K562 (cell line): ENCODE measurements around the gene KLHL41. TPM values are rescaled to one million over a fixed set of nuclear protein-coding genes. Genes with fewer than 3 reads are reported as not detected.

Experiments used
- FOXJ2 ChIP-seq: fragments of 200-800 bp; sonication (Bioruptor generic); IDR thresholded peaks from 2 replicates; pipeline ENCODE4 v1.6.1; 2016; ENCODE audit warnings: missing genetic modification characterization, missing compliant biosample characterization
- GABPA ChIP-seq: fragments of 200-800 bp; sonication (Bioruptor generic); conservative IDR thresholded peaks from 2 replicates; pipeline ENCODE4 v1.6.1; 2016; ENCODE audit warnings: low read depth, missing genetic modification characterization, missing compliant biosample characterization
- KLF10 ChIP-seq: fragments of 250-450 bp; sonication (Bioruptor Pico); IDR thresholded peaks from 2 replicates; pipeline ENCODE4 v1.6.1; 2021; ENCODE audit warnings: matching md5 sums
- NR4A1 ChIP-seq, 2 experiments: fragments of 250-450 bp in 1 of 2; fragments of 450-650 bp in 1 of 2; sonication (Bioruptor Pico) in 1 of 2; IDR thresholded peaks; 2 replicates each; pipeline versions ENCODE4 v1.4.0 to v1.6.1; 2016 to 2020; ENCODE audit warnings: mild to moderate bottlenecking in 2 of 2, missing compliant biosample characterization in 1 of 2, missing genetic modification characterization in 1 of 2, moderate library complexity in 1 of 2
- PML ChIP-seq: IDR thresholded peaks from 2 replicates; pipeline ENCODE4 v1.6.1; 2012; ENCODE audit warnings: low read length, inconsistent platforms
- REST ChIP-seq, 2 experiments: fragments of 450-650 bp; formaldehyde crosslinking in 1 of 2; IDR thresholded peaks; 2 replicates each; pipeline versions ENCODE4 v1.4.0 to v1.6.1; 2014 to 2020; ENCODE audit warnings: mild to moderate bottlenecking in 2 of 2, borderline replicate concordance in 1 of 2, low read depth in 1 of 2
- SREBF2 ChIP-seq: sonication (generic); formaldehyde crosslinking; IDR thresholded peaks from 2 replicates; pipeline ENCODE4 v1.4.0; 2020; ENCODE audit warnings: mild to moderate bottlenecking, missing genetic modification reagents
- ZZZ3 ChIP-seq: fragments of 450-650 bp; IDR thresholded peaks from 2 replicates; pipeline ENCODE4 v1.6.1; 2016; ENCODE audit warnings: antibody characterized with exemption, mild to moderate bottlenecking, moderate library complexity
- polyA plus RNA-seq, 8 experiments: library from polyadenylated mRNA; depleted of rRNA in 4 of 8; stranded (reverse) in 5 of 8; unstranded in 3 of 8; fragments of >200 nt; fragmentation: Nextera tagmentation in 2 of 8; fragmentation: Illumina TruSeq in 1 of 8; extraction: Ambion mirVana in 2 of 8; extraction: Trizol in 1 of 8; gene quantifications; 2 replicates each; pipeline versions ENCODE4 v1.2.1 to v1.2.3, GENCODE V29; 2011 to 2014; ENCODE audit warnings: inconsistent platforms in 1 of 8, missing spikeins in 1 of 8
- total RNA-seq, 7 experiments: library from RNA; depleted of rRNA in 6 of 7; stranded (reverse); fragments of >200 nt in 6 of 7; fragmentation: Illumina TruSeq in 2 of 7; extraction: Trizol in 2 of 7; gene quantifications; 2 replicates each; pipeline versions ENCODE4 v1.2.1 to v1.2.3, GENCODE V29; 2011 to 2021; ENCODE audit warnings: low replicate concordance in 1 of 7
- TF ChIP-seq, protein P1 (sequence below): fragments of 200-800 bp; sonication (Bioruptor generic); IDR thresholded peaks from 2 replicates; pipeline ENCODE4 v1.6.1; 2017; ENCODE audit warnings: missing genetic modification characterization, missing compliant biosample characterization

The KLHL41 gene
- total and polyA plus RNA-seq, 9 of the 15 experiments (the other 6 are each of a cell fraction or from before 2014, with no cell fraction given), result 0.05 to 1.5 (median 0.09) TPM

DNA sequence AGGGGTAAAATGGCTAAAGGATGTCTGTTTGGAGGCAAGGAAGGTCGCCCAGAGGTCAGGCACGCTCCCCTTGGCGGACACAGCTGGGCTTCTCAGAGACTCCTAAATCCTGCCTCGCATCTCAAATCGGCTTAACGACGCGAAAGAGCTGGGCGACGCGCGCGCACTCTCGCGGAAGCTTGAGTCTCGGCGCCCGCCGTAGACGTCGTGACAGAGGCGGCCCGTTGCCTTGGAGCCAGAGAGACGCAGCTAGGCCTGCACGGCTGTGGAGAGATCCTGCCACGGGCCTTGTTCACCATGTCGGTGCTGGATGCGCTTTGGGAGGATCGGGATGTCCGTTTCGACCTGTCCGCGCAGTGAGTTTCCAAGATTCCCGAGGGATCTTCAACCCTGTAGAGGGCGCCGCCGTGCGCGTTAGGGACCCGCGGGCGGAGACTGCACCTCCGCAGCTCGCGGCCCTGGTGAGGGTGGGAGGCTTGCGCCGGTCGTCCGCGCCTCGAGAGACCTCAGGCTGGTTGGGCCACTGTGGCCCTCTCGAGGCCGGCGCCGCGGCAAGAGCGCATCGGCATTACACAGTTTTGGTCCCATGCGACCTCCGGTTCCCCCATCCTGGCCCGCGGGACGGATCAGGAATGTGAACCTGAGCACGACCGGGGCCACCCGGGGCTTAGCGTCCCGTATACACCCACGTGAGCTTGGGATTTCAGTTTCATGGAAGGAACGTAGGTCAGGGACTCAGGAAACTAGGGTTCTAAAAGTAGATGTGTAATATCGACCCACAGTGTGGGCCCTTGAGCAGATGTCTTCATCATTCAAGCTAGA is 30.0 kb upstream of the KLHL41 start, which contains the start of gene BBS5 (continued):
- TF ChIP-seq REST (IDR thresholded peaks at IDR 0.05; ENCODE audit: borderline replicate concordance) (peak; percentile 18; the same call in 1 of the 2 replicates), REST (CRISPR knock-in tag; IDR thresholded peaks at IDR 0.05; ENCODE audit: low read depth) (peak; percentile 69; the same call in 1 of the 2 replicates), GABPA (no peak), SREBF2 (CRISPR knock-in tag) (no peak), NR4A1 (CRISPR knock-in tag; IDR thresholded peaks at IDR 0.05) (peak; percentile 55; the same call in 1 of the 2 replicates), NR4A1 (tag; IDR thresholded peaks at IDR 0.05) (peak; percentile 83; the same call in 1 of the 2 replicates), PML (no peak; the same call in 1 of the 2 replicates), KLF10 (no peak), ZZZ3 (peak; percentile 79; the same call in 1 of the 2 replicates), FOXJ2 (tag) (no peak)
- TF ChIP-seq, protein P1, sequence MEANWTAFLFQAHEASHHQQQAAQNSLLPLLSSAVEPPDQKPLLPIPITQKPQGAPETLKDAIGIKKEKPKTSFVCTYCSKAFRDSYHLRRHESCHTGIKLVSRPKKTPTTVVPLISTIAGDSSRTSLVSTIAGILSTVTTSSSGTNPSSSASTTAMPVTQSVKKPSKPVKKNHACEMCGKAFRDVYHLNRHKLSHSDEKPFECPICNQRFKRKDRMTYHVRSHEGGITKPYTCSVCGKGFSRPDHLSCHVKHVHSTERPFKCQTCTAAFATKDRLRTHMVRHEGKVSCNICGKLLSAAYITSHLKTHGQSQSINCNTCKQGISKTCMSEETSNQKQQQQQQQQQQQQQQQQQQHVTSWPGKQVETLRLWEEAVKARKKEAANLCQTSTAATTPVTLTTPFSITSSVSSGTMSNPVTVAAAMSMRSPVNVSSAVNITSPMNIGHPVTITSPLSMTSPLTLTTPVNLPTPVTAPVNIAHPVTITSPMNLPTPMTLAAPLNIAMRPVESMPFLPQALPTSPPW, result no peak; the same call in 1 of the 2 replicates
